ENCODE data around the gene COMT. TPM values are rescaled to one million over a fixed set of nuclear protein-coding genes. Genes with fewer than 3 reads are reported as not detected.

COMT gene
- total RNA-seq, 2 donors from 2014 or later, result 26.6 to 27.8 TPM

DNA sequence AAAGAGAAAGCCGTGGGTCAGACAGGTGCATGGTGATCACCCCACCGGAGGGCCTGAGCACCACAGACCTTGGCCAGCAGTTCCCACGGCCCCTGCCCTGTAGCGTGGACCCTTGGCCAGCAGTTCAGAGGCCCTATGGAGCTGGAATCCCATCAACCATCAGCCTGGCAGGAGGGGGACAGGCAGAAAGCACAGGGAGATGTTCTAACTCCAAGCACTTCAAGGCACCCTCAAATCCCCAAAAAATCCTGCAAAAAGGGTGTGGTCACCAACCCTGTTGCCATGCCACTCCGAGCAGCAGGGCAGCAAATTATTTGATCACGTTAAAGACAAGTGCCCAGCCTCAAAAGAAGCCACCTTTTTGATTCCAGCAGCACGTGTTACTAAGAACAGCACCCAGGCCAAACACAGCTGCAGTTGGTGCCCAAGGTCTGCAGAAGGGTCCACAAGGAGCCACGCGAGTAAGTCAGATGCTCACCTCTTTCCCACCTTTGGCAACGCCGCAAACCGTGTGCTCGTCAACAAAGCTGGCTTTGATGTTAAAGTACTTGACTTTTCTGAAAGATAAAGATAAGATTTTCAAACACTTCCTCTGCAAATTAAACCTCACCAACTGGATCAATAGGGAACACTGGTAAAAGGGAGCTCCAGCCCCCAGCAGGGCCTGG is 26.2 kb upstream of the COMT start:
- no peak overlapping the region for H3K4me3 ChIP-seq (ENCODE audit: low read length)
- peaks cover 15% of the 10 kb centered on the region for H3K36me3 ChIP-seq (ENCODE audit: control insufficient read depth, insufficient read depth, low read length)
- H3K4me1 ChIP-seq (ENCODE audit: control insufficient read depth, insufficient read depth, low read length), result no peaks in the 10 kb centered on the region
- WGBS, 2 experiments (ENCODE audit: insufficient coverage in 1 of 2, insufficient read length in 1 of 2), result 87 to 91% methylated on average over 12 to 13 of the region's 13 CpGs
- H3K27me3 ChIP-seq (ENCODE audit: control insufficient read depth, insufficient read depth, low read length, poor library complexity, severe bottlenecking), result no peaks in the 10 kb centered on the region
- Mint-ChIP-seq H3K4me3 (no peak overlapping the region), H3K4me1 (no peaks in the 10 kb centered on the region), H3K36me3 (ENCODE audit: low read depth) (peaks cover 12% of the 10 kb centered on the region), H3K27me3 (ENCODE audit: insufficient read depth) (no peaks in the 10 kb centered on the region), H3K9me3 (no peaks in the 10 kb centered on the region), H3K27ac (no peak overlapping the region)
- no peak for DNase-seq
- H3K9me3 ChIP-seq (ENCODE audit: control insufficient read depth, low read length), result peaks cover 5% of the 10 kb centered on the region
- TF ChIP-seq, protein P1, sequence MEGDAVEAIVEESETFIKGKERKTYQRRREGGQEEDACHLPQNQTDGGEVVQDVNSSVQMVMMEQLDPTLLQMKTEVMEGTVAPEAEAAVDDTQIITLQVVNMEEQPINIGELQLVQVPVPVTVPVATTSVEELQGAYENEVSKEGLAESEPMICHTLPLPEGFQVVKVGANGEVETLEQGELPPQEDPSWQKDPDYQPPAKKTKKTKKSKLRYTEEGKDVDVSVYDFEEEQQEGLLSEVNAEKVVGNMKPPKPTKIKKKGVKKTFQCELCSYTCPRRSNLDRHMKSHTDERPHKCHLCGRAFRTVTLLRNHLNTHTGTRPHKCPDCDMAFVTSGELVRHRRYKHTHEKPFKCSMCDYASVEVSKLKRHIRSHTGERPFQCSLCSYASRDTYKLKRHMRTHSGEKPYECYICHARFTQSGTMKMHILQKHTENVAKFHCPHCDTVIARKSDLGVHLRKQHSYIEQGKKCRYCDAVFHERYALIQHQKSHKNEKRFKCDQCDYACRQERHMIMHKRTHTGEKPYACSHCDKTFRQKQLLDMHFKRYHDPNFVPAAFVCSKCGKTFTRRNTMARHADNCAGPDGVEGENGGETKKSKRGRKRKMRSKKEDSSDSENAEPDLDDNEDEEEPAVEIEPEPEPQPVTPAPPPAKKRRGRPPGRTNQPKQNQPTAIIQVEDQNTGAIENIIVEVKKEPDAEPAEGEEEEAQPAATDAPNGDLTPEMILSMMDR (conservative IDR thresholded peaks at IDR 0.05), result no peak
- H3K27ac ChIP-seq (ENCODE audit: low read depth, low read length), result no peak overlapping the region
- H3K9ac ChIP-seq (ENCODE audit: extremely low read depth, low read length, poor library complexity, severe bottlenecking), result no peak overlapping the region

DNA sequence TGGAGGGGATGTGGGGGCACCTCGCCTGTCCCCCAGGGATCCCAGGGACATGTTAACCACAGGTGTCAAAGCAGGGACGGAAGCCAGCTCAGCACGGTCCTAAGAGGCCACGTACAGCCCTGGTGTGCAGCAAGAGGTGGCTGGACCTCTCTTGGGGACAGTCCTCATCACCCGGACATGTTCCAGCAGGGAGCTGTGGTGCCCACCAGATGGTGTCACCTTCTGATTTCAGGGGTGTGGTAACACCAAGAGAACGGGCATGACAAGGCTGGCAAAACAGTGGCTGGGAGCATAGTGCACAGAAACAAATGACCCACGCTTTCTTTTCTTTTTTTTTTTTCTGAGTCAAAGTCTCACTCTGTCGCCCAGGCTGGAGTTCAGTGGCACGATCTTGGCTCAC is 25.6 kb upstream of the COMT start:
- H3K4me3 Mint-ChIP-seq, result no peak overlapping the region
- H3K27me3 ChIP-seq (ENCODE audit: control insufficient read depth, insufficient read depth, low read length, poor library complexity, severe bottlenecking), result no peaks in the 10 kb centered on the region
- H3K9ac ChIP-seq (ENCODE audit: extremely low read depth, low read length, poor library complexity, severe bottlenecking), result no peak overlapping the region
- H3K36me3 Mint-ChIP-seq (ENCODE audit: low read depth), result peaks cover 12% of the 10 kb centered on the region
- no peak overlapping the region for H3K27ac Mint-ChIP-seq
- H3K27me3 Mint-ChIP-seq (ENCODE audit: insufficient read depth), result no peaks in the 10 kb centered on the region
- peaks cover 15% of the 10 kb centered on the region for H3K36me3 ChIP-seq (ENCODE audit: control insufficient read depth, insufficient read depth, low read length)
- no peaks in the 10 kb centered on the region for H3K9me3 Mint-ChIP-seq
- no peak overlapping the region for H3K4me3 ChIP-seq (ENCODE audit: low read length)
- H3K27ac ChIP-seq (ENCODE audit: low read depth, low read length), result no peak overlapping the region
- no peaks in the 10 kb centered on the region for H3K4me1 ChIP-seq (ENCODE audit: control insufficient read depth, insufficient read depth, low read length)
- TF ChIP-seq, protein P1 (conservative IDR thresholded peaks at IDR 0.05), result no peak
- no peaks in the 10 kb centered on the region for H3K4me1 Mint-ChIP-seq
- 86 to 94% methylated on average over 6 to 9 of the region's 9 CpGs for WGBS, 2 experiments (ENCODE audit: insufficient coverage in 1 of 2, insufficient read length in 1 of 2)
- no peak for DNase-seq
- H3K9me3 ChIP-seq (ENCODE audit: control insufficient read depth, low read length), result peaks cover 5% of the 10 kb centered on the region

DNA sequence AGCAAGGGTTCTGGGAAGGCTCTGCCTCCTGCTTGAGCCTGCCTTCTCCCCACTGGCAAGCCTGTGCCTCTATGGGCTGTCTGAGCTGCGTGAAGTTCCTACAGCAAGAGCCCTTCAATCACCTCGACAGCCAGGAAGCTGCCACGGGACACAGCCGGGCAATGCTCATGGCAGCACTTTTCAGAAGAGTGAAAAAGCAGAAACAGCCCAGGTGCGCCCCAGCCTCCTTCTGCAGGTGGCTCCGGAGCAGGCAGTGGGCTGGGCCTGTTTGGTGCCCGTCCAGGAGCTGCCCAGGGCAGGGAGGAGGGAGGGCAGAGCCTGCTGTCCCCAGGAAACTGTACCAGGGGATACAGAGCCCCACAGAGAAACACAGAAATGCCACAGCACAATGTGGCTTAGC is 24.6 kb upstream of the COMT start:
- WGBS, 2 experiments (ENCODE audit: insufficient coverage in 1 of 2, insufficient read length in 1 of 2), result 84 to 90% methylated on average over 6 to 7 of the region's 7 CpGs
- H3K9ac ChIP-seq (ENCODE audit: extremely low read depth, low read length, poor library complexity, severe bottlenecking), result no peak overlapping the region

More for the DNA sequence above, 24.6 kb upstream of the COMT start:
- Histone ChIP-seq H3K9me3 (ENCODE audit: control insufficient read depth, low read length) (peaks cover 5% of the 10 kb centered on the region), H3K27ac (ENCODE audit: low read depth, low read length) (no peak overlapping the region), H3K36me3 (ENCODE audit: control insufficient read depth, insufficient read depth, low read length) (peaks cover 15% of the 10 kb centered on the region), H3K4me1 (ENCODE audit: control insufficient read depth, insufficient read depth, low read length) (no peaks in the 10 kb centered on the region), H3K27me3 (ENCODE audit: control insufficient read depth, insufficient read depth, low read length, poor library complexity, severe bottlenecking) (no peaks in the 10 kb centered on the region), H3K4me3 (ENCODE audit: low read length) (no peak overlapping the region)
- Mint-ChIP-seq H3K36me3 (ENCODE audit: low read depth) (peaks cover 12% of the 10 kb centered on the region), H3K27me3 (ENCODE audit: insufficient read depth) (no peaks in the 10 kb centered on the region), H3K4me3 (no peak overlapping the region), H3K9me3 (no peaks in the 10 kb centered on the region), H3K4me1 (no peaks in the 10 kb centered on the region), H3K27ac (no peak overlapping the region)
- no peak for DNase-seq
- TF ChIP-seq, protein P1 (conservative IDR thresholded peaks at IDR 0.05), result no peak

Data from endodermal cell (in vitro differentiated cells).